ENCODE results near the gene AFAP1L2. TPM values are rescaled to one million over a fixed set of nuclear protein-coding genes. Genes with fewer than 3 reads are reported as not detected.

The AFAP1L2 gene
- total RNA-seq, 1 donor from 2014 or later = 29.5 TPM

DNA sequence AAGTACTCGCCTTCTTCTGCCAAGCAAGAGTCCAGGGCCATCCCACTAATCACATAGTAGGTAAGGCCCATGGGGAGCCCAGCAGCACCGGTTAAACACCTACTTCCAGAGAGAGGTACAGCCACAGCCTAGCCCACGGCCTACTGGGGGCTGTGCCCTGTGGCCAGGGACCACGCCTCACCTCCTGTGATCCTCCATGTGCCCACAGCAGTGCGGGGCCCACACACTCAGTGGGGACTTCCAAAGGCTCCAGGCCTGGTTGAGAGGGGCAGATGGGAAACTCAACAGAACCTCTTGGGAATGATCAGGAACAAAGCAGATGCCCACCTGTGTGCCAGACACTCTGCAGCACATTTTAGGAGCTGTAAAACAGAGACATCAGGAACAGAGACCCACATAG is 19.7 kb downstream of the AFAP1L2 start:
- no peak for DNase-seq (ENCODE audit: extremely low spot score in 2 of 2)
- H3K36me3 ChIP-seq = no peaks in the 10 kb centered on the region
- no peaks in the 10 kb centered on the region for H3K9me3 ChIP-seq
- no peaks in the 10 kb centered on the region for H3K27me3 ChIP-seq
- H3K27ac ChIP-seq = no peak overlapping the region
- no peak overlapping the region for H3K4me3 ChIP-seq
- H3K4me1 ChIP-seq = peaks cover 26% of the 10 kb centered on the region
- intact Hi-C loops (cut with DNase I) = no loop called here
- TF ChIP-seq CTCF (IDR thresholded peaks at IDR 0.05) = no peak
- TF ChIP-seq POLR2A (IDR thresholded peaks at IDR 0.05) = no peak
- TF ChIP-seq POLR2AphosphoS5 (IDR thresholded peaks at IDR 0.05; ENCODE audit: insufficient read depth in 1 of 2, low read depth in 1 of 2) = no peak

GRCh38 chr10:114384181-114384580 is 20.1 kb downstream of the AFAP1L2 start:
- intact Hi-C loops (cut with DNase I) = no loop called here
- Histone ChIP-seq H3K4me1 (peaks cover 26% of the 10 kb centered on the region), H3K9me3 (no peaks in the 10 kb centered on the region), H3K27ac (no peak overlapping the region), H3K4me3 (no peak overlapping the region), H3K36me3 (no peaks in the 10 kb centered on the region), H3K27me3 (no peaks in the 10 kb centered on the region)
- TF ChIP-seq CTCF (IDR thresholded peaks at IDR 0.05) = no peak
- TF ChIP-seq POLR2A (IDR thresholded peaks at IDR 0.05) = no peak
- no peak for TF ChIP-seq POLR2AphosphoS5 (IDR thresholded peaks at IDR 0.05; ENCODE audit: insufficient read depth in 1 of 2, low read depth in 1 of 2)
- no peak for DNase-seq (ENCODE audit: extremely low spot score in 2 of 2)

- H3K27me3 ChIP-seq = no peaks in the 10 kb centered on the region
- no peaks in the 10 kb centered on the region for H3K36me3 ChIP-seq
- H3K4me1 ChIP-seq = peaks cover 15% of the 10 kb centered on the region
- no peaks in the 10 kb centered on the region for H3K9me3 ChIP-seq
- no peak for DNase-seq (ENCODE audit: extremely low spot score in 2 of 2)
- no peak for TF ChIP-seq POLR2AphosphoS5 (IDR thresholded peaks at IDR 0.05; ENCODE audit: insufficient read depth in 1 of 2, low read depth in 1 of 2)
- no peak for TF ChIP-seq CTCF (IDR thresholded peaks at IDR 0.05)
- TF ChIP-seq POLR2A (IDR thresholded peaks at IDR 0.05) = no peak
- H3K4me3 ChIP-seq = no peak overlapping the region
- intact Hi-C loops (cut with DNase I) = no loop called here
- H3K27ac ChIP-seq = no peak overlapping the region
Observed at GRCh38 chr10:114380797-114381196, 23.5 kb downstream of the AFAP1L2 start.

GRCh38 chr10:114380060-114380459 is 24.2 kb downstream of the AFAP1L2 start:
- H3K4me1 ChIP-seq = peaks cover 16% of the 10 kb centered on the region
- peak overlapping the region; percentile 47 for H3K27ac ChIP-seq
- intact Hi-C loops (cut with DNase I) = no loop called here
- no peak for DNase-seq (ENCODE audit: extremely low spot score in 2 of 2)
- no peaks in the 10 kb centered on the region for H3K27me3 ChIP-seq
- TF ChIP-seq POLR2AphosphoS5 (IDR thresholded peaks at IDR 0.05; ENCODE audit: insufficient read depth in 1 of 2, low read depth in 1 of 2) (no peak), CTCF (IDR thresholded peaks at IDR 0.05) (no peak), POLR2A (IDR thresholded peaks at IDR 0.05) (no peak)
- no peaks in the 10 kb centered on the region for H3K9me3 ChIP-seq
- H3K36me3 ChIP-seq = no peaks in the 10 kb centered on the region
- H3K4me3 ChIP-seq = no peak overlapping the region

DNA sequence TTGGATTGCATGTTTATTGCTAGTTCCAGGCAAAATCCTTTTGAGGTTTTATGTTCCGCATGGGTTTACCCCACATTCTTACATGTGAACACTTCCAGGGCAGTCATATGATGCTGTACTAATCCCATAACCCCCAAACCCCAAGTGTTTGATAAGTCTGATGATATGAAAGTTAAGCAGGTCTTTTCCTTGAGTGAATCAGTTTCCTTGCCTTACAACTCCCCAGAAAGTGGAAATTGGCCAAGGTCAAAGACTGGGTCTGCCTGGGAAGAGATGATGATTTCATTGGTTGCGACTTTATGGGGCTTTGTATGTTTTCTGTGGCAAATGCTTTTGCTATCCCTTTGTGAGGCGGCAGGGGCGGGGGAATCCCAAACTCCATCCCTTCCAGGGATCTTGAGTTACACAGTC is 24.7 kb downstream of the AFAP1L2 start:
- H3K9me3 ChIP-seq = no peaks in the 10 kb centered on the region
- H3K4me1 ChIP-seq = peaks cover 20% of the 10 kb centered on the region
- H3K27ac ChIP-seq = peak overlapping the region; percentile 47
- TF ChIP-seq POLR2A (IDR thresholded peaks at IDR 0.05) (no peak), CTCF (IDR thresholded peaks at IDR 0.05) (no peak), POLR2AphosphoS5 (IDR thresholded peaks at IDR 0.05; ENCODE audit: insufficient read depth in 1 of 2, low read depth in 1 of 2) (peak in 1 of 2 donors; percentile 26)
- no peak for DNase-seq (ENCODE audit: extremely low spot score in 2 of 2)
- no peak overlapping the region for H3K4me3 ChIP-seq
- intact Hi-C loops (cut with DNase I) = no loop called here
- H3K27me3 ChIP-seq = no peaks in the 10 kb centered on the region
- no peaks in the 10 kb centered on the region for H3K36me3 ChIP-seq

Measured in vagina (tissue), 2 donors.